ENCODE results near the gene MARK3. TPM values are rescaled to one million over a fixed set of nuclear protein-coding genes. Genes with fewer than 3 reads are reported as not detected.

Gene MARK3
- total RNA-seq, 4 donors from 2014 or later, result 61.7 to 115 (median 76.2) TPM

- no peak for TF ChIP-seq CTCF (IDR thresholded peaks at IDR 0.05; ENCODE audit: low read depth)
These were observed 124.9 kb downstream of the MARK3 start for GRCh38 chr14:103509864-103510723.

DNA sequence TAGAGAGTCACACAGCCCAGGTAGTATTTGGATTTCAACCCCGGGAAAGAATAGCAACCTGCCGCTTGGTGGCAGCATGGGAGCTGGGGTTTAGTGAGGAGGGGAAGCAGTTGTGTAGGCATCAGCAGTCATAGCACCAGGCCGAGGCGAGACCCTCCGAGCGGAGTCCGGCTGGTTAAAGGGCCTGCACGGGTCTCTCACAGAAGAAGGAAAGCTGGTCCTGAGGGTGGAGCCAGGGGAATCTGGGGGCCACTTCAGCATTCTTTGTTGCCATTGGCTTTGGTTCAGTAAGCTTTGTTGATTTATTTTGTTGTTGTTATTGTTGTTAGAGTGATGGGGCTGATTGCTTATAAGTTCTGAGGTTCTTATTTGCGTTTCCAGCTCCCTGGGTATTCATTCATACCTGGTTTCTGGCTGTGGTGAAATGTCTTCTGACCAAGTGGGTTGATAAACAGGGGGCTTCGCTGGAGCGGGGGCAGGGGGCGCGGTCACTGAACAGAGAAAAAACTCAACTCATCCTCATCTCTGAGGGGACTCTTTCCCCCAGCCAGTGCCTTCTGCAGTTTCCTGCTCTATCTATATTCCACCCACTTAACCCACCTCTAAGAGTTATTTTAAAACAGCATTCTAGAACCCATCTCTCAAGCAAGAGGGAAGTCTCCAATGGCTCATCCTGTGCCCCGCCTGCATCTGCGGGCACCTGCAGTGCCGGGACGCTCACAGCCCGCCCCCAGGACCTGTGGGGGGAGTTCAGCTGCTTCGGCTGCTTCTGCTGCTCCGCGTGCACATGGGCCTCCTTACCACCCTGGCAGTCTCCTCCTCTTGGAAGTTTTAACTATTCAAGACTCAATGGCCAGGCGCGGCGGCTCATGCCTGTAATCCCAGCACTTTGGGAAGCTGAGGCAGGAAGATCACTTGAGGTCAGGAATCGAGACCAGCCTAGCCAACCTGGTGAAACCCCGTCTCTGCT, 125.8 kb downstream of the MARK3 start:
- TF ChIP-seq CTCF (IDR thresholded peaks at IDR 0.05; ENCODE audit: low read depth), result no peak

DNA sequence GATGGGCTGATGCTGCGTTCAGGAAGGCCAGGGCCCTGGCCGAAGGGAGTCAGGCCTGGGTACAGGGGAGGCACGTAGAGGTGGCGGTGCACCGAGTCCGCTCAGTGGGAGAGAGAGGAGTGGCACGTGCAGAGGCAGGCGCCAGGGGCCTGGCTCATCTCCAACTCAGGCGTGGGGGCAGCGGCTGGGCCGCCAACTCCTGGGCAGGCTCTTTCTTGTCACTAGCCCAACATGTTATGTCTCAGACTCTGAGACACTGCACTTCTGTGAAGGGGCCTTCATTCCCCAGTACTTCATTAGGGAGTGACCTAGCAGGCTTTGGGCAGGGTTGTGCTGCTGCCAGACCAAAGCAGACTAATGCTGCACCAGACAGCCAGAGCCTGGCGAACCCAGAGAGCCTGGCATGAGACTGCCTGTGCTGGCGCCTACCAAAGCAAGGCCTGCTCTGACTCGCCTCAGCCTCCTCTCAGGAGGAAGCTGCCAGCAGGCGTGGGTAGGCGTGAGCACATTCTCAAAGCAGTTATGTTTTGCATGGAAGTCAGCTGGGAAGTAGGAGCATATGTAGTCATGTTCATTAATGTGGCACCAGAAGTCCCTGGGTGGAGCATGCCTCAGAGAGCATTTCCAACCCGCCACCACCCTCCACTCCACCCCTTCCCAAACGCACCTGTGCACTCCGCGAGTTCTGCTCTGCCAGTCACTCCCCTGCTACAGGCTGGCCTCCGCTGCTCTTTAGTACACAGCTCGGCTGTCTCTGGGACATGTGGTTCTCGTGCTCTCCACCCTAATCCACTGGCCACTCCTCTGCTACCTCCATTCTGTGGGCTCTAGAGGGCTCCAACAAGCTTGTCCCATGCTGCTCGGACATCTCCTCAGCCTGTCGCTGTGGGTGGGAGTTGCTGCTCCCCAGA, 127.7 kb downstream of the MARK3 start:
- TF ChIP-seq CTCF (IDR thresholded peaks at IDR 0.05; ENCODE audit: low read depth), result no peak

DNA sequence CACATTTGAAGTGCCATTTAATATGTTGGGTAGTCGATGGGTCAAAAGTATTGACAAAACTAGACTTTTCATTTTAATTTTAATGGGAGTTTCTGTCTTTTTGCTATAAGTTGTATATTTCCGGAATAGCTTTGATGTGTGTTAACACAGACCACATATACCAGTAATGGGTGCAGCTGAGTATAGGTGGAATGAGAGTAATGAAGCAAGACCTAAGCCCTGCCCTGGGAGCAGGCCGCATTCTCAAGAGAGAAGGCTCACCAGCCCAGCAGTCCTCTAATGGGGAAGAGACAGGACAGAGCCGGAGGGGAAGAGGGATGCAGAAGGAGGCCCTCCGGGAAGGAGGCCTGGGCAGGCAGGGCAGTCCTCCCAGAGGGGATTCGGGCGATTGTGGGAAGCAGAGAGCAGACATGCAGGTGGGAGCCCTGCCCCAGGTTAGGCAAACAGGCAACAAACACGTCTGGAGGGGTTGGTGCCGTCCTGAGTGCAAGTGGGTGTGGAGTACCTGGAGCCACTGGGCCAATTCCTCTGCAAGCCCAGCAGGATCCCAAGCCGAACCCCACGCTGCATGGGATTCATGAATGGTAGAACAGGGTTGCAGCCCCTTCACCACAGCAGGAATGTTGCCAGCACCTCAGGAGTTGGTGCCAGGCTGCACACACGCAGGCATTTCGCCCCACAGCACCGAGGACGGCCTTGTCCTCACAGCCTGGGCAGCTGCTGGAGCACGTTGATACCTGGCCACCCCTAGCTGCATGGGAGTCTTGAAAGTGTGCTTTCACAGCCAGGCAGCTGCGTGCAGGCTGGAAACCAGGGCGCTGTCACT, 129.6 kb downstream of the MARK3 start:
- no peak for TF ChIP-seq CTCF (IDR thresholded peaks at IDR 0.05; ENCODE audit: low read depth)

DNA sequence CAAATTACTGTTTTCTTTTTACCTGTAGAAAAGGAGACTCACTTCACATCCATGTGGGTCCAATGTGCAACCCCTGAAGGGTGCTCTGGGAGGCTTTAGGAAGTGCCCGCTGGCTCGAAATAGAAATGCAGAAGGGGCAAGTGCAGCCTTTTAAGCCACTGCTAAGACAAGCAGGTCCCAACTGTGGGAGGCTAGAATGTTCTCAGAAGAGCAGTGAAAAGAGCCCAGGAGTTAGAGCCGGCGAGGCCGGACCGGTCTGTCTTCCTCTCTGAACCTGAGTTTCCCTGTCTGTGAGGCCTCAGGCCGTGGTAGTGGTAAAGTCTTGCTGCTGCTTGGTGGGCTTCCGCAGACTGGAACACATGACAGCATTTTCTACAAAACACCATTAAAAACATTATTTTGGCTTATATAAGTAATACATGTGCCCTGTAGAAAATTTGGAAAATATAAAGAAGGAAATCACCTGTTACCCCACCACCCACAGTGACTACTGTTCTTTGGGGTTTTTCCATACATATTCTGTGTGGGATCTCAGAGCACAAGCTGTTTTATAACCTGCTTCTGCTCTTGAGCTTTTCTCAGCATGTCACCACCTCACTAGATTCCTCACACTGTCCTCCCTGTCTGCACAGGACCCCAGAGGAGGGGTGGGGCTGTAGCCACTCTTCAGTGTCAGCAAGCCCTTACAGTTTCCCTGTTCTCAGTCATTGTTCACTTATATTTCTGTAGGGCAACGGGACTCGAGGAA, 131.4 kb downstream of the MARK3 start:
- no peak for TF ChIP-seq CTCF (IDR thresholded peaks at IDR 0.05; ENCODE audit: low read depth)

- TF ChIP-seq CTCF (IDR thresholded peaks at IDR 0.05; ENCODE audit: low read depth), result no peak
These were observed 132.0 kb downstream of the MARK3 start for GRCh38 chr14:103517174-103517566.
